Lung (tissue), 16 donors: ENCODE results near the gene CTRB1. TPM values are rescaled to one million over a fixed set of nuclear protein-coding genes. Genes with fewer than 3 reads are reported as not detected.

ENCODE experiments used
- ATAC-seq: fragments of 200-7000 bp; cut with Tn5 transposase; one replicate; pipeline ENCODE4 v1.9.1; 2020; ENCODE audit warnings: moderate number of reproducible peaks; ENCODE audit not compliant: insufficient read depth, low FRiP score
- DNase-seq, 3 donors: peaks; one replicate each; pipeline ENCODE4 v3.0.0-alpha.2; 2013 to 2017
- H3K27ac ChIP-seq, 2 donors: one replicate each; pipeline ENCODE4 v1.5.1; 2013; ENCODE audit warnings: mild to moderate bottlenecking in 2 of 2, moderate library complexity in 2 of 2, control low read depth in 1 of 2, inconsistent platforms in 1 of 2, low read depth in 1 of 2, low read length in 1 of 2
- H3K27me3 ChIP-seq, 3 donors: one replicate each; pipeline ENCODE4 v1.5.1; 2013; ENCODE audit warnings: low read length in 2 of 3; ENCODE audit not compliant: control insufficient read depth in 3 of 3, insufficient read depth in 3 of 3
- H3K36me3 ChIP-seq, 4 donors: one replicate each; pipeline ENCODE4 v1.5.1; 2013; ENCODE audit warnings: low read length in 4 of 4, mild to moderate bottlenecking in 1 of 4, moderate library complexity in 1 of 4; ENCODE audit not compliant: control insufficient read depth in 4 of 4, insufficient read depth in 4 of 4
- H3K4me1 ChIP-seq, 5 donors: one replicate each; pipeline ENCODE4 v1.5.1; 2013; ENCODE audit warnings: low read length in 5 of 5, mild to moderate bottlenecking in 2 of 5, moderate library complexity in 1 of 5; ENCODE audit not compliant: control insufficient read depth in 5 of 5, insufficient read depth in 5 of 5
- H3K4me3 ChIP-seq: one replicate; pipeline ENCODE4 v1.5.1; 2013; ENCODE audit warnings: mild to moderate bottlenecking, control low read depth, moderate library complexity
- H3K9ac ChIP-seq, 2 donors: one replicate each; pipeline ENCODE4 v1.5.1; 2013; ENCODE audit warnings: low read length in 2 of 2, control low read depth in 1 of 2; ENCODE audit not compliant: insufficient read depth in 1 of 2
- H3K9me3 ChIP-seq, 4 donors: one replicate each; pipeline ENCODE4 v1.5.1; 2013; ENCODE audit warnings: low read length in 3 of 4, mild to moderate bottlenecking in 1 of 4, moderate library complexity in 1 of 4; ENCODE audit not compliant: control insufficient read depth in 4 of 4, insufficient read depth in 3 of 4
- WGBS, 2 donors: extraction: QIAGEN DNeasy Blood & Tissue Kit; methylation state at CpG; one replicate each; pipeline ENCODE4 v1.1.7; 2013; 5-methylcytosine and 5-hydroxymethylcytosine counted together
- long read RNA-seq, 5 donors: transcript quantifications; one replicate each; lab custom pipeline, GENCODE V29; 2026
- polyA plus RNA-seq, 2 donors: library from polyadenylated mRNA; stranded (reverse); fragments of 200-250 nt; gene quantifications; one replicate each; pipeline ENCODE4 v1.2.1, GENCODE V29; 2013
- total RNA-seq, 2 donors: library from RNA; depleted of rRNA in 1 of 2; stranded (reverse); fragments of >200 nt in 1 of 2; gene quantifications; one replicate each; pipeline ENCODE4 v1.2.1, GENCODE V29; 2014 to 2021
- TF ChIP-seq, protein P1 (sequence below): IDR thresholded peaks from 2 replicates; pipeline ENCODE4 v1.5.1; 2012; ENCODE audit warnings: mild to moderate bottlenecking; ENCODE audit errors: control extremely low read depth, extremely low read depth
- donor health status: control.
- donor health status: control.
- donor health status: Bipolar disorder and iron deficiency.
- donor health status: healthy.
- donor health status: DM: yes; HTN: yes; CAD: no.

Gene CTRB1
- 1 to 10 TPM in 1 of 2 donors, not detected in 1; 6.5 TPM for total RNA-seq
- polyA plus RNA-seq = under 1 TPM; 0.33 to 0.97 TPM
- long read RNA-seq, donor 1 = 0 reads
- long read RNA-seq, donor 2 = 0 reads
- long read RNA-seq, donor 3 = 0 reads
- long read RNA-seq, donor 4 = 0 reads
- long read RNA-seq, donor 5 = 0 reads

DNA sequence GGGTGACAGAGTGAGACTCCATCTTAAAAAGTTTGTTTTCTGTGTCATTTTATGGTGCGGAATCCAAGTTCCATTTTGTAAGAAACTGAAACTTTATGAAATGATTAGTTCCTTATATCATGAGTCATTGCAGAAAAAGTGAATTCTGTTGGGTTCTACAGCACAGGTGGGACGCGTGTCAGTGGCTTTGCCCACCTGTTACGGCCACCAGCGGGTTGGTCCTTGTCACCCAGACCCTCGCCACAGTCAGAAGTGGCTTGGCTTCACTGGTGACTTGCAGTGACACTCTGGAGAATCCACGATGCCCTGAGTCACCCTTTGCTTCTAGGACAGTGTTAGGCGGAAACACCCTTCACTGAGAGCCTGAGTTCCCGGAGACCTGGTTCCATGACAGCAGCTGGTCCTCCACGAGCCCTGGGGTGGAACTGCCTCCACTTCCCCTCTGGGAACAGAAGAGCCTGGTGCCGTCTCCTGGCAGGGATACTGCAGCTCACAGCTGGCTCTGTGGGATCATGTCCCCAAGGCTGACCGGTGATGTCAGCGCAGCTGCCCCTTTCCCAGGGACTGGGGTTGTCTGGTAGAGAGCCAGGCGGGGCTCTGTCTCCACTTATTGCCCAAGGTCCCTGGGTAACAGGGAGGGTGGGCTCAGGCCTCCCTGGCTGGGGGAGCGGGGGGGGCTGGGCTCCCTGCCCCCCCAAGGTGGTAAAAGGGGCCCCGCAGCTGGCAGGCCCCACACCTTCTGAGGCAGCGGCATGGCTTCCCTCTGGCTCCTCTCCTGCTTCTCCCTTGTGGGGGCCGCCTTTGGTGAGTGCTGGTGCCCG is at the start of gene CTRB1:
CTRB1 (plus strand) TSS at position 733 of the 821 bp plus-strand sequence; CDS start at position 753, 20 bp downstream.
- Histone ChIP-seq H3K4me1 (no peaks in the 10 kb centered on the region), H3K27me3 (no peaks in the 10 kb centered on the region), H3K36me3 (no peaks in the 10 kb centered on the region), H3K4me3 (no peak within 1 kb of the TSS), H3K27ac (no peak within 1 kb of the TSS), H3K9ac (peak within 1 kb of the TSS; percentile 4 to 25), H3K9me3 (no peaks in the 10 kb centered on the region)
- 89 to 92% methylated on average over 19 of the region's 19 CpGs for WGBS, 2 donors
- ATAC-seq = no peak
- TF ChIP-seq, protein P1, sequence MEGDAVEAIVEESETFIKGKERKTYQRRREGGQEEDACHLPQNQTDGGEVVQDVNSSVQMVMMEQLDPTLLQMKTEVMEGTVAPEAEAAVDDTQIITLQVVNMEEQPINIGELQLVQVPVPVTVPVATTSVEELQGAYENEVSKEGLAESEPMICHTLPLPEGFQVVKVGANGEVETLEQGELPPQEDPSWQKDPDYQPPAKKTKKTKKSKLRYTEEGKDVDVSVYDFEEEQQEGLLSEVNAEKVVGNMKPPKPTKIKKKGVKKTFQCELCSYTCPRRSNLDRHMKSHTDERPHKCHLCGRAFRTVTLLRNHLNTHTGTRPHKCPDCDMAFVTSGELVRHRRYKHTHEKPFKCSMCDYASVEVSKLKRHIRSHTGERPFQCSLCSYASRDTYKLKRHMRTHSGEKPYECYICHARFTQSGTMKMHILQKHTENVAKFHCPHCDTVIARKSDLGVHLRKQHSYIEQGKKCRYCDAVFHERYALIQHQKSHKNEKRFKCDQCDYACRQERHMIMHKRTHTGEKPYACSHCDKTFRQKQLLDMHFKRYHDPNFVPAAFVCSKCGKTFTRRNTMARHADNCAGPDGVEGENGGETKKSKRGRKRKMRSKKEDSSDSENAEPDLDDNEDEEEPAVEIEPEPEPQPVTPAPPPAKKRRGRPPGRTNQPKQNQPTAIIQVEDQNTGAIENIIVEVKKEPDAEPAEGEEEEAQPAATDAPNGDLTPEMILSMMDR = no peak
- no peak for DNase-seq

DNA sequence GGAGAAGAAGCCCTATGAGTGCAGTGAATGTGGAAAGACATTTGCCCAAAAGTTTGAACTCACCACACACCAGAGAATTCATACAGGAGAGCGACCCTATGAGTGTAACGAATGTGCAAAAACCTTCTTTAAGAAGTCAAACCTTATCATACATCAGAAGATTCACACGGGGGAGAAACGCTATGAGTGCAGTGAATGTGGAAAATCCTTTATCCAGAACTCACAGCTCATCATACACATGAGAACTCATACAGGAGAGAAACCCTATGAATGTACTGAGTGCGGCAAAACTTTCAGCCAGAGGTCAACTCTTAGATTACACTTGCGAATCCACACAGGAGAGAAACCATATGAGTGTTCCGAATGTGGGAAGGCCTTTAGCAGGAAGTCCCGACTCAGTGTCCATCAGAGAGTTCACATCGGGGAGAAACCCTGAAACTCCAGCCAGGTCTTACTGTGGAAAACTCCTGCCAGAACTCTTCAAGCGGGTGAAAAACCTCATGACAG is 48.8 kb upstream of the CTRB1 start:
- ATAC-seq = no peak
- TF ChIP-seq, protein P1 = no peak
- H3K27ac ChIP-seq = no peak overlapping the region
- peaks cover 14 to 64% (median 57%) of the 10 kb centered on the region in 4 donors for H3K36me3 ChIP-seq
- 95 to 97% methylated on average over 10 of the region's 10 CpGs for WGBS, 2 donors
- no peaks in the 10 kb centered on the region for H3K27me3 ChIP-seq
- DNase-seq = no peak
- no peak overlapping the region for H3K4me3 ChIP-seq
- no peak overlapping the region for H3K9ac ChIP-seq
- H3K4me1 ChIP-seq = no peaks in the 10 kb centered on the region
- peaks cover 21 to 52% (median 28%) of the 10 kb centered on the region in 4 donors for H3K9me3 ChIP-seq

DNA sequence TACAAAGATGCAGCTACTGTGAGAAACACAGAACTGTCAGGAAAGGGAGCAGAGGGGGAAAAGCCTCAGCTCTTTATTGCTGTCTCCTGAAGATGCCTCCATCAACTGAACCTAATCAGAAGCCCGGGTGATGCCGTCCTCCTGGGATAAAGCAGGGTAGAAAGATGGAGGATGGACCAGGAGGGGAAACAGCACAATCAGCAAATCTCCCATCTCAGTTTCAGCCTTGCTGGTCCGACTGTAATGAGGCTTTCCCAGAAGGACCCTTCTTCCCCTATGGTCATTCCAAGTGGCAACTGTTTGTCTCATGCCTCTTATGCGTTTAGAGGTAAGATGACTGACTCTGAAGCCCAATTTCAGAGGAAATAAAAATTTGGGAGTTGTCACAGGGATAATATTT is 46.2 kb upstream of the CTRB1 start:
- H3K4me3 ChIP-seq = no peak overlapping the region
- H3K27ac ChIP-seq = no peak overlapping the region
- no peaks in the 10 kb centered on the region for H3K4me1 ChIP-seq
- H3K9ac ChIP-seq = no peak overlapping the region
- H3K36me3 ChIP-seq = peaks cover 12 to 46% (median 40%) of the 10 kb centered on the region in 4 donors
- no peak for DNase-seq
- TF ChIP-seq, protein P1 = no peak
- H3K27me3 ChIP-seq = no peaks in the 10 kb centered on the region
- no peak for ATAC-seq
- WGBS, 2 donors = 95 to 100% methylated on average over 4 of the region's 4 CpGs
- H3K9me3 ChIP-seq = peaks cover 23 to 50% (median 30%) of the 10 kb centered on the region in 4 donors
